Stomach (tissue), 4 donors: ENCODE results near the gene MID1.

ENCODE experiments used
- POLR2A ChIP-seq, 4 donors: fragments of 450-650 bp; IDR thresholded peaks; one replicate each; pipeline ENCODE4 v1.6.1; 2016; ENCODE audit warnings: antibody characterized with exemption in 4 of 4, control low read depth in 2 of 4, mild to moderate bottlenecking in 1 of 4, moderate library complexity in 1 of 4
- TF ChIP-seq, protein P1 (sequence below), 7 experiments: fragments of 450-650 bp in 4 of 7; fragments of 200-600 bp in 3 of 7; sonication (generic) in 3 of 7; IDR thresholded peaks; one replicate each; pipeline ENCODE4 v1.5.1; 2016 to 2019; ENCODE audit warnings: antibody characterized with exemption in 7 of 7, control low read depth in 2 of 7, mild to moderate bottlenecking in 1 of 7

DNA sequence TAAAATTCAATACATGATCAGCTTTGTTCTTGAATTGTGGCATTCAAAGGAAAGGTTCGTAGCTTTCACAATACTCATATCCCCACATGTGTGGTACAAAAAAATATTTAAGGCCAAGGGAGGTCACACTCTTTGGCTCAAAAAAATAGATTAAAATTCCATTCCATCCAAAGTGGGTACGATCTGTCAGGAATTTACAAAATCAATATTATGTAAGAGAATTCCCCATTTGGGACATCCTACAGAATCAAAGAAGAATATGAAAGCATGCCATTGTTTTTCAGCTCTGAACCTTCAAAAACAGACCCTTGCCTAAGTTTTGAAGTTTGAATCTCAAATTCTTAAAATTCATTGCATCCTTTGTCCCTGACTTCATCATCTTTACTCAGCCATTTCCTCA, 85.8 kb downstream of the MID1 start:
- TF ChIP-seq POLR2A (IDR thresholded peaks at IDR 0.05): no peak
- TF ChIP-seq, protein P1, sequence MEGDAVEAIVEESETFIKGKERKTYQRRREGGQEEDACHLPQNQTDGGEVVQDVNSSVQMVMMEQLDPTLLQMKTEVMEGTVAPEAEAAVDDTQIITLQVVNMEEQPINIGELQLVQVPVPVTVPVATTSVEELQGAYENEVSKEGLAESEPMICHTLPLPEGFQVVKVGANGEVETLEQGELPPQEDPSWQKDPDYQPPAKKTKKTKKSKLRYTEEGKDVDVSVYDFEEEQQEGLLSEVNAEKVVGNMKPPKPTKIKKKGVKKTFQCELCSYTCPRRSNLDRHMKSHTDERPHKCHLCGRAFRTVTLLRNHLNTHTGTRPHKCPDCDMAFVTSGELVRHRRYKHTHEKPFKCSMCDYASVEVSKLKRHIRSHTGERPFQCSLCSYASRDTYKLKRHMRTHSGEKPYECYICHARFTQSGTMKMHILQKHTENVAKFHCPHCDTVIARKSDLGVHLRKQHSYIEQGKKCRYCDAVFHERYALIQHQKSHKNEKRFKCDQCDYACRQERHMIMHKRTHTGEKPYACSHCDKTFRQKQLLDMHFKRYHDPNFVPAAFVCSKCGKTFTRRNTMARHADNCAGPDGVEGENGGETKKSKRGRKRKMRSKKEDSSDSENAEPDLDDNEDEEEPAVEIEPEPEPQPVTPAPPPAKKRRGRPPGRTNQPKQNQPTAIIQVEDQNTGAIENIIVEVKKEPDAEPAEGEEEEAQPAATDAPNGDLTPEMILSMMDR (IDR thresholded peaks at IDR 0.05): no peak
